Measurements from ENCODE around the gene SMARCA2. TPM values are rescaled to one million over a fixed set of nuclear protein-coding genes. Genes with fewer than 3 reads are reported as not detected.

SMARCA2 gene
- total RNA-seq, 1 donor from 2014 or later, result 98.0 TPM

GRCh38 chr9:1977026-1977425 lies 38.1 kb upstream of the SMARCA2 start:
- Histone ChIP-seq H3K9me3 (replicated peaks) (no peaks in the 10 kb centered on the region), H3K36me3 (no peaks in the 10 kb centered on the region), H3K27me3 (ENCODE audit: low read depth) (no peaks in the 10 kb centered on the region), H3K4me3 (no peak overlapping the region), H3K27ac (replicated peaks) (no peak overlapping the region), H3K4me1 (peaks cover 20% of the 10 kb centered on the region)
- intact Hi-C loops (cut with micrococcal nuclease), result no loop called here
- DNase-seq, result no peak
- TF ChIP-seq CTCF (IDR thresholded peaks at IDR 0.05; ENCODE audit: borderline replicate concordance), result no peak

- DNase-seq, result no peak
- peak overlapping the region; percentile 46 for H3K27ac ChIP-seq (replicated peaks)
- no peaks in the 10 kb centered on the region for H3K36me3 ChIP-seq
- no peak for TF ChIP-seq CTCF (IDR thresholded peaks at IDR 0.05; ENCODE audit: borderline replicate concordance)
- intact Hi-C loops (cut with micrococcal nuclease), result no loop called here
- peaks cover 20% of the 10 kb centered on the region for H3K4me1 ChIP-seq
- H3K4me3 ChIP-seq, result no peak overlapping the region
- no peaks in the 10 kb centered on the region for H3K27me3 ChIP-seq (ENCODE audit: low read depth)
- H3K9me3 ChIP-seq (replicated peaks), result no peaks in the 10 kb centered on the region
Measured at GRCh38 chr9:1978941-1979340, 36.2 kb upstream of the SMARCA2 start.

GRCh38 chr9:1979741-1980367 lies 35.3 kb upstream of the SMARCA2 start:
- intact Hi-C loops (cut with micrococcal nuclease), result no loop called here

GRCh38 chr9:1980387-1980786 lies 34.8 kb upstream of the SMARCA2 start:
- H3K27ac ChIP-seq (replicated peaks), result peak overlapping the region; percentile 46
- no peak for DNase-seq
- intact Hi-C loops (cut with micrococcal nuclease), result no loop called here
- no peaks in the 10 kb centered on the region for H3K27me3 ChIP-seq (ENCODE audit: low read depth)
- no peak for TF ChIP-seq CTCF (IDR thresholded peaks at IDR 0.05; ENCODE audit: borderline replicate concordance)
- no peaks in the 10 kb centered on the region for H3K9me3 ChIP-seq (replicated peaks)
- peaks cover 20% of the 10 kb centered on the region for H3K4me1 ChIP-seq
- peak overlapping the region; percentile 29 for H3K4me3 ChIP-seq
- H3K36me3 ChIP-seq, result no peaks in the 10 kb centered on the region

More at GRCh38 chr9:1979741-1980367, 35.3 kb upstream of the SMARCA2 start:
- DNase-seq, result peak; percentile 15
- H3K9me3 ChIP-seq (replicated peaks), result no peaks in the 10 kb centered on the region
- no peaks in the 10 kb centered on the region for H3K36me3 ChIP-seq
- H3K4me1 ChIP-seq, result peaks cover 20% of the 10 kb centered on the region
- H3K27me3 ChIP-seq (ENCODE audit: low read depth), result no peaks in the 10 kb centered on the region
- TF ChIP-seq CTCF (IDR thresholded peaks at IDR 0.05; ENCODE audit: borderline replicate concordance), result no peak
- H3K4me3 ChIP-seq, result peak overlapping the region; percentile 29
- peak overlapping the region; percentile 46 for H3K27ac ChIP-seq (replicated peaks)

GRCh38 chr9:1982074-1982473 lies 33.1 kb upstream of the SMARCA2 start:
- no peak overlapping the region for H3K4me3 ChIP-seq
- no peak overlapping the region for H3K27ac ChIP-seq (replicated peaks)
- intact Hi-C loops (cut with micrococcal nuclease), result no loop called here
- no peaks in the 10 kb centered on the region for H3K27me3 ChIP-seq (ENCODE audit: low read depth)
- H3K36me3 ChIP-seq, result no peaks in the 10 kb centered on the region
- no peak for TF ChIP-seq CTCF (IDR thresholded peaks at IDR 0.05; ENCODE audit: borderline replicate concordance)
- H3K4me1 ChIP-seq, result peaks cover 20% of the 10 kb centered on the region
- peaks cover 4% of the 10 kb centered on the region for H3K9me3 ChIP-seq (replicated peaks)
- no peak for DNase-seq

Measured in left ventricle myocardium inferior (tissue), 1 donor.